IPS DF 6.9 (cell line): ENCODE measurements around the gene IGFBP3.

Experiments used
- DNase-seq: peaks from one replicate; pipeline ENCODE4 v3.0.0-alpha.2; 2013; ENCODE audit warnings: low read depth, low spot score
- H3K27ac ChIP-seq: one replicate; pipeline ENCODE4 v1.5.1; 2013; ENCODE audit warnings: low read length, control low read depth
- H3K27me3 ChIP-seq: 2 replicates; pipeline ENCODE4 v1.6.1; 2013; ENCODE audit warnings: mild to moderate bottlenecking, low read length; ENCODE audit not compliant: control insufficient read depth, insufficient read depth
- H3K36me3 ChIP-seq: 2 replicates; pipeline ENCODE4 v1.6.1; 2013; ENCODE audit warnings: low read length; ENCODE audit not compliant: control insufficient read depth, insufficient read depth
- H3K4me1 ChIP-seq: 2 replicates; pipeline ENCODE4 v1.6.1; 2013; ENCODE audit warnings: low read length; ENCODE audit not compliant: control insufficient read depth, insufficient read depth
- H3K4me3 ChIP-seq: 2 replicates; pipeline ENCODE4 v1.5.1; 2013; ENCODE audit warnings: mild to moderate bottlenecking, low read length
- H3K9me3 ChIP-seq: 2 replicates; pipeline ENCODE4 v1.6.1; 2013; ENCODE audit warnings: low read length, inconsistent platforms; ENCODE audit not compliant: control insufficient read depth, insufficient read depth
- WGBS: extraction: QIAGEN DNeasy Blood & Tissue Kit; methylation state at CpG from one replicate; pipeline ENCODE4 v1.1.7; 2013; ENCODE audit warnings: mixed read lengths, missing lambda C conversion rate; ENCODE audit not compliant: insufficient read length, insufficient coverage; 5-methylcytosine and 5-hydroxymethylcytosine counted together

Gene IGFBP3

DNA sequence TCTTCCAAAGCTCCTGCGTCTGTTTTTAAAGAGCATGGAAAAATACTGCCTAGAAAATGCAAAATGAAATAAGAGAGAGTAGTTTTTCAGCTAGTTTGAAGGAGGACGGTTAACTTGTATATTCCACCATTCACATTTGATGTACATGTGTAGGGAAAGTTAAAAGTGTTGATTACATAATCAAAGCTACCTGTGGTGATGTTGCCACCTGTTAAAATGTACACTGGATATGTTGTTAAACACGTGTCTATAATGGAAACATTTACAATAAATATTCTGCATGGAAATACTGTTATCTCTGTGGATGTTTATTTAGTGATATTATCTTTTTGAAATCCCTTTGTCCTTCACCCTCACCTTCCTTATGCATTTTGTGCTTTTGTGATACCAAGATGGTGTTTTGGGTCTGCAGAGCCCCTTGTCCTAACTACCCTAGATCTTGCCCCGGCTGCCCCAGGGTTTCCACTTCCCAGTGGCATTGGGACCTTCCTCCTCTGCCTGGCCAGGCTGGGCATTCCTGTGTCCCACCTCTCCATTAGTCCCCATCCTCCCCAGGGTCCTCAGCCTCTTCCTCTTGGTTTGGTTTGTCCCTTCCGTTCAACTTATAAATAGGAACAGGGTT, 27.6 kb downstream of the IGFBP3 start:
- DNase-seq, result no peak
- Histone ChIP-seq H3K27ac (no peak overlapping the region), H3K27me3 (peaks cover 14% of the 10 kb centered on the region; the same call in 1 of the 2 replicates), H3K4me3 (no peak overlapping the region), H3K9me3 (no peaks in the 10 kb centered on the region), H3K4me1 (0 out of 2 replicates have a peak, but pooled peaks cover 1% of the 10 kb centered on the region), H3K36me3 (no peaks in the 10 kb centered on the region)
- WGBS, result no CpG with 5 or more reads among the region's 5 CpGs

- 0 out of 2 replicates have a peak, but pooled peaks cover 1% of the 10 kb centered on the region for H3K4me1 ChIP-seq
- no peak for DNase-seq
- H3K27me3 ChIP-seq, result peaks cover 21% of the 10 kb centered on the region; the same call in 1 of the 2 replicates
- H3K27ac ChIP-seq, result no peak overlapping the region
- no peaks in the 10 kb centered on the region for H3K36me3 ChIP-seq
- H3K9me3 ChIP-seq, result no peaks in the 10 kb centered on the region
- H3K4me3 ChIP-seq, result no peak overlapping the region
- WGBS, result no CpG with 5 or more reads among the region's 6 CpGs
Observed at GRCh38 chr7:45892407-45893035, 28.6 kb downstream of the IGFBP3 start.

- no peak overlapping the region for H3K4me3 ChIP-seq
- H3K9me3 ChIP-seq, result no peaks in the 10 kb centered on the region
- H3K27me3 ChIP-seq, result peaks cover 25% of the 10 kb centered on the region; the same call in 1 of the 2 replicates
- WGBS, result no CpG with 5 or more reads among the region's 10 CpGs
- H3K27ac ChIP-seq, result no peak overlapping the region
- H3K36me3 ChIP-seq, result no peaks in the 10 kb centered on the region
- no peak for DNase-seq
- 0 out of 2 replicates have a peak, but pooled peaks cover 1% of the 10 kb centered on the region for H3K4me1 ChIP-seq
Observed at GRCh38 chr7:45891462-45892402, 29.3 kb downstream of the IGFBP3 start.

- H3K27ac ChIP-seq, result no peak overlapping the region
- DNase-seq, result no peak
- no CpG with 5 or more reads among the region's 6 CpGs for WGBS
- no peaks in the 10 kb centered on the region for H3K9me3 ChIP-seq
- no peaks in the 10 kb centered on the region for H3K36me3 ChIP-seq
- 0 out of 2 replicates have a peak, but pooled peaks cover 1% of the 10 kb centered on the region for H3K4me1 ChIP-seq
- peaks cover 25% of the 10 kb centered on the region; the same call in 1 of the 2 replicates for H3K27me3 ChIP-seq
- H3K4me3 ChIP-seq, result no peak overlapping the region
Observed at GRCh38 chr7:45890902-45891461, 30.1 kb downstream of the IGFBP3 start.

DNA sequence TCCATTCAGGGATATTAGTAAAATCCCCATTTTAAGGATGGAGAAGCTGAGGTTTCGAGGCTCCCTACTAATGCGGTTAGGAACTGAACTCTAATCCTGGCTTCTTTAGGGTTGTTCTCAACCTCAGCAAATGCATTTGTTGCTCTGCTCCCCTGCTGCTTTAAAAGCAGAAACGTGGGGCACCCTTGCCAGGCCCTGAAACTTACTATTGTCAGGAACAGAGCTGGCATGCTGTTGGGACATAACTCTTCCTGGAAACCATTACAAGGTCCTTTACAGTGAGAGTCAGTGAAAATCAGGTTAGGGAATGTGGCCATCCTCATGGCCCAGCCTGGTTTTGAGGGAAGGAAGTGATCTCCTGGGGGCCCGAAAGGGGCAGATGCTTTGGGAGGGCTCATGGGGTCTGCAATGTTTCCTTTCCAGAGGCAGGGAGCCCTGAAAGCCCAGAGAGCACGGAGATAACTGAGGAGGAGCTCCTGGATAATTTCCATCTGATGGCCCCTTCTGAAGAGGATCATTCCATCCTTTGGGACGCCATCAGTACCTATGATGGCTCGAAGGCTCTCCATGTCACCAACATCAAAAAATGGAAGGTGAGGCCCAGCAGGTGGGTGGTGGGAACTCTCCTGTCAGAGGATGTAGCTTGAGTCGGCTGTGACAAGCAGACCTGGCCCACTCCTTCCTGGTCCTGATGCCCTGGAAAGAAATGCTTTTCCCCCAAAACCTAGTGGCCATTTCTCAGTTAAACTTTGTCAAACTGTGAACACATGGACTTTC, 30.8 kb downstream of the IGFBP3 start:
- Histone ChIP-seq H3K4me3 (no peak overlapping the region), H3K27ac (no peak overlapping the region), H3K27me3 (peaks cover 25% of the 10 kb centered on the region; the same call in 1 of the 2 replicates), H3K36me3 (no peaks in the 10 kb centered on the region), H3K9me3 (no peaks in the 10 kb centered on the region), H3K4me1 (0 out of 2 replicates have a peak, but pooled peaks cover 1% of the 10 kb centered on the region)
- no CpG with 5 or more reads among the region's 8 CpGs for WGBS
- DNase-seq, result no peak

DNA sequence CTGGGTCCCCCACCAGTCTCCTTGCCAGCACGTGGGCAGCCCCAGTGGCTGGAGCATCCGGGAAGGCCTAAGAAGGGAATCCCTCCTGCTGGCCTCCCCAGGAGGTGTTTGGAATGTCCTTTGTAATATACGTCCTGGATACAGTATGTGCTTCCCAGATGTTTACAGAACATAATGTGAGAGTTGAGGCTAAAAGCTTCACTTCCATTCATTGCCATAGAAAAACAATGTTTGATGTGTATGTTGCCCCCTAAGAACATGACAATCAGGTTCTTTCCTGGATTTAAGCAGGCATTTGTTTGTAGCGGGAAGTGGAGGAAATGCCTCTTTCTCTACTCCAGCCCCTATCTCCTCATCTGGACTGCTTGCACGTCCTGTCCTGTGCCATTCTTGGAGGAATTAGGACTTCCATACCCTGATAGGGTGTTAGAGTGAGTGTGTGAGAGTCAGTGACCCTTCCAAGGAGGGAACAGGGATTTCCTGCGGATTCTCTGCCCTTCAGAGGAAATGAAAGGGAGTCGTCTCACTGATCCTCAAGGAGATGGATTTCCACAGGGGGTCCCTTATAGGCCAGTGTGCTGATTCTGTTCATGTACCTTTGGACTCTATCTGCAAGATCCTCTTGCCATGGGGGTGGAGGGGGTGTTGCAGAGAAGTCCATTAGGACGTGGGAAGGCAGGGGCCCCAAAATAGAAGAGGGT, 31.6 kb downstream of the IGFBP3 start:
- Histone ChIP-seq H3K4me3 (no peak overlapping the region), H3K4me1 (0 out of 2 replicates have a peak, but pooled peaks cover 1% of the 10 kb centered on the region), H3K36me3 (no peaks in the 10 kb centered on the region), H3K9me3 (no peaks in the 10 kb centered on the region), H3K27me3 (peaks cover 25% of the 10 kb centered on the region; the same call in 1 of the 2 replicates), H3K27ac (no peak overlapping the region)
- WGBS, result no CpG with 5 or more reads among the region's 8 CpGs
- DNase-seq, result no peak

DNA sequence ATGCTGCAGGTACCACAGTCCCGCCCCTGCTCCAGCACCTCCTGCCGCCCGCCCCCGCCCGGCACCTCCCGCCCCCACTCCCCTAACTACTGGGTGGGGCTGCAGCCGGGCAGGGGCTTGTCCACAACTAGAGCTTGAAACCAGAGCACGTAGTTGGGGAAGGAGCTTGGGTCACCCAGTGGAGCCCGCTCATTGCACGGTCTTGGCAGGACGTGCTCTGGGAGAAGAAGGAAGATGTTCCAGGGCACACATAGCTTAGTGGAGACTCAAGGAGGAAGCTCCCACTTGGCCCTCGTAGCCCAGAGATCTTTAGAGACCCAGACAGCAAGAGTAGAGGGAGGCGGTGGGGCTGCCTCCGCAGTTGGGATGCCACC, 32.1 kb downstream of the IGFBP3 start:
- WGBS, result no CpG with 5 or more reads among the region's 14 CpGs
- DNase-seq, result no peak
- Histone ChIP-seq H3K27me3 (peaks cover 25% of the 10 kb centered on the region; the same call in 1 of the 2 replicates), H3K4me1 (0 out of 2 replicates have a peak, but pooled peaks cover 1% of the 10 kb centered on the region), H3K4me3 (peak overlapping the region; percentile 39), H3K27ac (no peak overlapping the region), H3K36me3 (no peaks in the 10 kb centered on the region), H3K9me3 (no peaks in the 10 kb centered on the region)

DNA sequence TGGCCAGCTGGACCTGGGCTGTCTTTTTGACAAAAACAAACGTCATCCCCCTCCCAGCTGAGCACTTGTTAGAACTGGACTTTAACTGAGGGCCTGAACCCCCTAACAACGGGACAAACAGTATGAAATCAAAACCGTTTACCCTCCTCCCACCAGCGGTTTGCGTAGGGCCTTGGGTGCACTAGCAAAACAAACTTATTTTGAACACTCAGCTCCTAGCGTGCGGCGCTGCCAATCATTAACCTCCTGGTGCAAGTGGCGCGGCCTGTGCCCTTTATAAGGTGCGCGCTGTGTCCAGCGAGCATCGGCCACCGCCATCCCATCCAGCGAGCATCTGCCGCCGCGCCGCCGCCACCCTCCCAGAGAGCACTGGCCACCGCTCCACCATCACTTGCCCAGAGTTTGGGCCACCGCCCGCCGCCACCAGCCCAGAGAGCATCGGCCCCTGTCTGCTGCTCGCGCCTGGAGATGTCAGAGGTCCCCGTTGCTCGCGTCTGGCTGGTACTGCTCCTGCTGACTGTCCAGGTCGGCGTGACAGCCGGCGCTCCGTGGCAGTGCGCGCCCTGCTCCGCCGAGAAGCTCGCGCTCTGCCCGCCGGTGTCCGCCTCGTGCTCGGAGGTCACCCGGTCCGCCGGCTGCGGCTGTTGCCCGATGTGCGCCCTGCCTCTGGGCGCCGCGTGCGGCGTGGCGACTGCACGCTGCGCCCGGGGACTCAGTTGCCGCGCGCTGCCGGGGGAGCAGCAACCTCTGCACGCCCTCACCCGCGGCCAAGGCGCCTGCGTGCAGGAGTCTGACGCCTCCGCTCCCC, 32.7 kb downstream of the IGFBP3 start, which contains the start of gene IGFBP1:
IGFBP1 (plus strand) TSS at position 304 of the 808 bp plus-strand sequence; CDS start at position 469, 165 bp downstream.
- H3K4me3 ChIP-seq, result peak within 1 kb of the TSS; percentile 39
- H3K27ac ChIP-seq, result no peak within 1 kb of the TSS
- no peaks in the 10 kb centered on the region for H3K9me3 ChIP-seq

More for the DNA sequence above, 32.7 kb downstream of the IGFBP3 start, which contains the start of gene IGFBP1:
- DNase-seq, result no peak
- no CpG with 5 or more reads among the region's 73 CpGs for WGBS
- Histone ChIP-seq H3K4me1 (0 out of 2 replicates have a peak, but pooled peaks cover 1% of the 10 kb centered on the region), H3K27me3 (peaks cover 25% of the 10 kb centered on the region; the same call in 1 of the 2 replicates), H3K36me3 (no peaks in the 10 kb centered on the region)
